ENCODE results near the gene SNED1.
A peak's percentile ranks its signal among the peaks of the same experiment; 100 is the strongest.

Gene SNED1

GRCh38 chr2:241007111-241007510 lies 8.7 kb downstream of the SNED1 start:
- no peak for DNase-seq

GRCh38 chr2:241007880-241008710 lies 9.7 kb downstream of the SNED1 start:
- DNase-seq = no peak

- no peak for DNase-seq
These were observed 10.3 kb downstream of the SNED1 start for GRCh38 chr2:241008711-241009121.

GRCh38 chr2:241009191-241009590 lies 10.8 kb downstream of the SNED1 start:
- DNase-seq = no peak

GRCh38 chr2:241009601-241010530 lies 11.4 kb downstream of the SNED1 start:
- peak in 1 of 2 donors; percentile 9 for DNase-seq

- no peak for DNase-seq
These were observed 12.3 kb downstream of the SNED1 start for GRCh38 chr2:241010531-241011295.

GRCh38 chr2:241011296-241011600 lies 12.8 kb downstream of the SNED1 start:
- no peak for DNase-seq

GRCh38 chr2:241011751-241012510 lies 13.5 kb downstream of the SNED1 start:
- no peak for DNase-seq

- no peak for DNase-seq
These were observed 15.8 kb downstream of the SNED1 start for GRCh38 chr2:241014224-241014623.

GRCh38 chr2:241014764-241015163 lies 16.3 kb downstream of the SNED1 start:
- DNase-seq = no peak

GRCh38 chr2:241015439-241015838 lies 17.0 kb downstream of the SNED1 start:
- no peak for DNase-seq

GRCh38 chr2:241017228-241017940 lies 19.0 kb downstream of the SNED1 start:
- no peak for DNase-seq

- DNase-seq = no peak
These were observed 19.9 kb downstream of the SNED1 start for GRCh38 chr2:241018051-241018891.

GRCh38 chr2:241019441-241020139 lies 21.2 kb downstream of the SNED1 start:
- DNase-seq = no peak

GRCh38 chr2:241020201-241020600 lies 21.8 kb downstream of the SNED1 start:
- no peak for DNase-seq

- no peak for DNase-seq
These were observed 22.3 kb downstream of the SNED1 start for GRCh38 chr2:241020629-241021190.

GRCh38 chr2:241025639-241026038 lies 27.2 kb downstream of the SNED1 start:
- DNase-seq = no peak

GRCh38 chr2:241029599-241030332 lies 31.3 kb downstream of the SNED1 start:
- no peak for DNase-seq

GRCh38 chr2:241030333-241030680 lies 31.9 kb downstream of the SNED1 start:
- DNase-seq = no peak

Data from inflammatory macrophage (primary cell).